Left lung (tissue), 10 donors: ENCODE measurements around the gene SCO2. TPM values are rescaled to one million over a fixed set of nuclear protein-coding genes. Genes with fewer than 3 reads are reported as not detected.

Experiments
- ATAC-seq: fragments of 200-7000 bp; cut with Tn5 transposase; one replicate; pipeline ENCODE4 v1.9.1; 2020; ENCODE audit warnings: moderate library complexity
- DNase-seq, 4 donors: peaks; one replicate each; pipeline ENCODE4 v3.0.0-alpha.2; 2013 to 2020
- H3K27ac ChIP-seq, 2 donors: fragments of 200-600 bp; sonication (generic) in 1 of 2; one replicate each; pipeline versions ENCODE4 v1.5.0 to v1.8.0; 2020 to 2021
- H3K27me3 ChIP-seq, 2 donors: fragments of 200-600 bp; sonication (generic) in 1 of 2; one replicate each; pipeline versions ENCODE4 v1.5.0 to v1.8.0; 2020 to 2021
- H3K36me3 ChIP-seq, 2 donors: fragments of 200-600 bp; sonication (generic) in 1 of 2; one replicate each; pipeline versions ENCODE4 v1.5.0 to v1.8.0; 2020 to 2021
- H3K4me1 ChIP-seq, 2 donors: fragments of 200-600 bp; one replicate each; pipeline ENCODE4 v1.8.0; 2021
- H3K4me3 ChIP-seq, 2 donors: fragments of 200-600 bp; sonication (generic) in 1 of 2; one replicate each; pipeline versions ENCODE4 v1.5.0 to v1.8.0; 2020 to 2021; ENCODE audit warnings: mild to moderate bottlenecking in 1 of 2
- H3K9me3 ChIP-seq, 2 donors: fragments of 200-600 bp; sonication (generic) in 1 of 2; one replicate each; pipeline versions ENCODE4 v1.5.0 to v1.8.0; 2020 to 2021
- CTCF ChIP-seq, 2 donors: fragments of 200-600 bp; sonication (generic) in 1 of 2; IDR thresholded peaks; one replicate each; pipeline versions ENCODE4 v1.5.0 to v1.8.0; 2021; ENCODE audit warnings: antibody characterized with exemption in 2 of 2
- intact Hi-C, 2 donors: fragments of 100-400 bp; cut with DNase I; formaldehyde crosslinking; loops; one replicate each; pipeline versions ENCODE4 v1.11.2 to v1.14.2; 2022
- polyA plus RNA-seq, 6 donors: library from polyadenylated mRNA; unstranded; fragments of 120-200 nt; gene quantifications; one replicate each; pipeline ENCODE4 v1.2.1, GENCODE V29; 2013; ENCODE audit not compliant: insufficient read length in 6 of 6
- total RNA-seq, 2 donors: library from RNA; stranded (reverse); fragmentation: NEBNext Ultra II Directional; extraction: Animal tissue kit (Norgen Biotek cat#: 25700); gene quantifications; one replicate each; pipeline ENCODE4 v1.2.1, GENCODE V29; 2021
- donor health status: DM: no; HTN: yes; CAD: no.
- donor health status: DM: no; HTN: no; CAD: no.

Gene SCO2
- total and polyA plus RNA-seq, 8 donors: 1.1 to 3.3 (median 2.3) TPM; not detected in 1

GRCh38 chr22:50550395-50550794 lies 25.0 kb upstream of the SCO2 start:
- no peak overlapping the region for H3K4me3 ChIP-seq
- peaks cover 7 to 30% of the 10 kb centered on the region in 2 donors for H3K4me1 ChIP-seq
- H3K27me3 ChIP-seq: peaks cover 33 to 42% of the 10 kb centered on the region in 2 donors
- no peak for DNase-seq
- TF ChIP-seq CTCF (IDR thresholded peaks at IDR 0.05): no peak
- no peaks in the 10 kb centered on the region for H3K9me3 ChIP-seq
- H3K36me3 ChIP-seq: no peaks in the 10 kb centered on the region
- no peak overlapping the region for H3K27ac ChIP-seq
- no peak for ATAC-seq
- intact Hi-C loops: no loop called here

GRCh38 chr22:50548921-50549790 lies 23.8 kb upstream of the SCO2 start:
- Histone ChIP-seq H3K36me3 (no peaks in the 10 kb centered on the region), H3K27me3 (peaks cover 33 to 42% of the 10 kb centered on the region in 2 donors), H3K27ac (peak overlapping the region in 1 of 2 donors; percentile 20), H3K9me3 (no peaks in the 10 kb centered on the region), H3K4me3 (peak overlapping the region; percentile 19 to 33), H3K4me1 (peaks cover 7 to 42% of the 10 kb centered on the region in 2 donors)
- ATAC-seq (no peak), DNase-seq (no peak)
- intact Hi-C loops: no loop called here
- TF ChIP-seq CTCF (IDR thresholded peaks at IDR 0.05): no peak

GRCh38 chr22:50548040-50548920 lies 22.9 kb upstream of the SCO2 start:
- Histone ChIP-seq H3K27me3 (peaks cover 33 to 42% of the 10 kb centered on the region in 2 donors), H3K9me3 (no peaks in the 10 kb centered on the region), H3K27ac (peak overlapping the region in 1 of 2 donors; percentile 20), H3K36me3 (no peaks in the 10 kb centered on the region), H3K4me1 (peaks cover 7 to 51% of the 10 kb centered on the region in 2 donors), H3K4me3 (peak overlapping the region; percentile 19 to 33)
- no peak for TF ChIP-seq CTCF (IDR thresholded peaks at IDR 0.05)
- ATAC-seq: peak; percentile 2
- intact Hi-C loops: no loop called here
- peak in 1 of 4 donors; percentile 86 for DNase-seq

- Histone ChIP-seq H3K36me3 (no peaks in the 10 kb centered on the region), H3K4me3 (no peak overlapping the region), H3K4me1 (peaks cover 7 to 56% of the 10 kb centered on the region in 2 donors), H3K9me3 (no peaks in the 10 kb centered on the region), H3K27ac (no peak overlapping the region), H3K27me3 (peaks cover 33 to 42% of the 10 kb centered on the region in 2 donors)
- no peak for DNase-seq
- TF ChIP-seq CTCF (IDR thresholded peaks at IDR 0.05): no peak
- intact Hi-C loops: no loop called here
- no peak for ATAC-seq
Observed at GRCh38 chr22:50547263-50547985, 22.0 kb upstream of the SCO2 start.
